HG02759 (cell line): ENCODE measurements around the gene PLOD2.

Experiments used
- ATAC-seq: cut with Tn5 transposase; IDR thresholded peaks from one replicate; pipeline ENCODE4 v1.9.1; 2021; ENCODE audit warnings: mild to moderate bottlenecking, moderate library complexity; ENCODE audit not compliant: unreplicated experiment

Gene PLOD2

GRCh38 chr3:146102885-146103284, 58.1 kb downstream of the PLOD2 start:
- ATAC-seq, result no peak

DNA sequence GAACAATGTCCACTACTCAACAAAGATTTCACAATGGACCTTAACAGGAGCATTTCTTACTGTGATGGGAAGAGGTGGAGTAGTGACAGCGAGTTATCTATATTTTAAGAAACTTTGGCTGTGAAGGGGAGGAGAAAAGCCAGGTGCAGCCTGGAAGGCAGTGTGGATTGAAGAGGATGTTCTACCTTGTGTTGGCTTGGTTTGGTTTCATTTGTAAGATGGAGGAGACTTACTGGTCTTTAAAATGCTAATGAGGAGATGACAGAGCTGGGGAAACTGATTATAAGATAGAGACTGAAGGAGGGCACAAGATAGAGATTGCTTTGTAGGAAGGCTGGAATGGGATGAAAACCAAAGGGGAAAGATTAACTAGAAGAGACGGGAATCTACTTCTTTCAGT, 59.4 kb downstream of the PLOD2 start:
- ATAC-seq, result no peak

GRCh38 chr3:146100825-146101444, 60.0 kb downstream of the PLOD2 start:
- ATAC-seq, result no peak

DNA sequence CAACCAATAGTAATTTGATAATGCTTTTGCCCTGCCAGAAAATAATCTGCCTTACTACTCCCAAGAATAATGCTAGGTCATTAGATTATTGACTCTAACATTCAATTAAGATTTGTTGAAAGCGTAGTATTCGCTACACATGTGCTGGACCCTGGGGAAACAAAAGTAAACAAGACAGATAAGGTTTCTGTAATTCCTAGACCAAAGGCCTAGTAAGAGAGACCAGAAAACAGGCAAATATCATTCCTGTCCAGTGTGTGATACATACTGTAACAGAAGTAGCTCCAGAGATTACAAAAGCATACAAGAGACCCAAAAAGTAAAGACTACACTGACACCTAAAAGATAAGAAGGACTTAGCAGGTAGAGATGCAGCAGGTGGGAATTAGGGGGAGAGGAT, 60.8 kb downstream of the PLOD2 start:
- no peak for ATAC-seq

DNA sequence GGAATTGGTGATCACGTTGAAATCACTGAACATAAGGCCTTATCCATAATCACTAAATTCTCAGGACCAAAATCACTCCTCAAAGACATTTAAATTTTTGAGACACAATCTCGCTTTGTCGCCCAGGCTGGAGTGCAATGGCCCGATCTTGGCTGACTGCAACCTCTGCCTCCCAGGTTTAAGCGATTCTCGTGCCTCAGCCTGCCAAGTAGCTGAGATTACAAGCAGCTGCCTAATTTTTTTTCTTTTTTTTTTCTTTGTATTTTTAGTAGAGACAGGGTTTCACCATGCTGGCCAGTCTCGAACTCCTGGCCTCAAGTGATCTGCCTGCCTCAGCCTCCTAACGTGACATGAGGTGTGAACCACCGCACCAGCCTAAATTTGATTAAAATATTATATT, 61.7 kb downstream of the PLOD2 start:
- ATAC-seq, result no peak

DNA sequence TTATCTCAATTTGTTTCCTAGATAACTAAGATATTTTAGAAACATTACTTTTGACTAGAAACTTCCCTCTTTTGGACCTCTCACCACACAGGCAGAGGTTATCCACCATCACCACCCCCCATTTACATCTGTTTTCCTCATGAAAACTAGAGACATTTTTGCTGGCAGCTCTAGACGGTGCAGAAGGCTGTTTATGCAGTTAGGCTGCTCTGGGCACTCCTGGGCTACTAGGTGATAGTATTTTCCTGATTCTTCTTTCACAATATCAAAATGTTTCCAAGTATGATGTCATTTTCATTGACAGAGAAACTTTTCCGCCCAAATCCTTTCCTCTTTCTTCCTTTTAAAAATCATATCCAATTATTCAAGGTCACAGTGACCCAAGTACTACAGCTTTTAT, 67.1 kb downstream of the PLOD2 start:
- no peak for ATAC-seq

GRCh38 chr3:146092230-146092629, 68.8 kb downstream of the PLOD2 start:
- ATAC-seq, result no peak

GRCh38 chr3:146091397-146091796, 69.6 kb downstream of the PLOD2 start:
- peak; percentile 59 for ATAC-seq

GRCh38 chr3:146090521-146090920, 70.5 kb downstream of the PLOD2 start:
- no peak for ATAC-seq

GRCh38 chr3:146088840-146089239, 72.1 kb downstream of the PLOD2 start:
- ATAC-seq, result no peak

GRCh38 chr3:146087116-146087515, 73.9 kb downstream of the PLOD2 start:
- ATAC-seq, result no peak

DNA sequence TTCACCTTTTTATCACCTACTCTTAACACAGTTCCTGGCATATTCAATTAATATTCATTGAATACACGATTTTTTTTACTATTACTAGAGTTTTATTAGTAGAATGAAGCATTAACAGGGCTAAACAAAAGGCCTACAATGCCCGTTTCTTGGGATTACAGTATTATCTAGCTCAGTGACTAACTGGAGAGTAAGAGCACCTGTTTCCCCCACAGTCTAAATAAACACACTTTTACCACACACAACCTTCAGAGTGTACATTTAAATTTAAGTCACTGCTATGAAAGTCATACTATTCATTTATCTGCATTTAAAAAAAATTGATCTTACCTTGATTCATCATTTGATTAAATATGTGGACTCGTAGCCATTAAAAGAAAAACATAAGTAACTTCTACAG, 74.8 kb downstream of the PLOD2 start:
- ATAC-seq, result no peak

GRCh38 chr3:146085678-146086077, 75.3 kb downstream of the PLOD2 start:
- ATAC-seq, result no peak

DNA sequence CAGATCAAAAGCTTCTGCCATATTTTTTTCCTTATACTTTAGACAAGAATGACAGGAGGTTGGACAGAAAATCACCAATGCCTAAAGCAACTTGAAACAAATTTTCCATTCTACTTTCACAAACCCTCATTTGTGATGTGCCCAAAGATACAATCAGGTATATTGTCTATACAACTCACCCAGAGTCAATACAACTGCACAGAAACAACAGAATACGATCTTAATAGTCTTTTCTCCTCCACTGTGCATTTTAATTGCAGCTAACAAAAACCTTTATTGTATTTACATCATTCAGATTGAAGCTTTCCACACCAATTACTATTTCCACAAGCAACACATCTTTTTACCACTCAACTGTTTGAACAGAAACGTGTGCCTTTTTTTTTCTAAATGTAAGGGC, 80.4 kb downstream of the PLOD2 start:
- no peak for ATAC-seq

DNA sequence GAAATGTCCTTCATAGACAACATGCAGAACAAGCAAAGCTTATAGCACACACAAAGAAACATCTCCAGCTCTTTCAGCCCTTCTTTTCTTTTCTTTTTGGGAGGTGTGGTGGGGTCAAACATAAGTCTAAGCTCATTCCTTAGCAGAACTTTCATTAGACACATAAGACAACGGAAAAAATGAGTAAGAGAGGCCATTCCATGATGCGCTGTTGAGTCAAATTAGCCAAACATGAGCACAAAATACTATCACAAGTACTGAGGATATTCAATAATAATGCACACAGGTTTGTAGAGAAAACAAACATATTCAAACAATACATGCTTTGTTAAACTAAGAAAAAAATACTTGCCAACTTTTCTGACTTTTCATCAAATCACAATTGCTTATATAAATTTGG, 83.0 kb downstream of the PLOD2 start:
- no peak for ATAC-seq

- ATAC-seq, result no peak
Observed at GRCh38 chr3:146077181-146077580, 83.8 kb downstream of the PLOD2 start.

DNA sequence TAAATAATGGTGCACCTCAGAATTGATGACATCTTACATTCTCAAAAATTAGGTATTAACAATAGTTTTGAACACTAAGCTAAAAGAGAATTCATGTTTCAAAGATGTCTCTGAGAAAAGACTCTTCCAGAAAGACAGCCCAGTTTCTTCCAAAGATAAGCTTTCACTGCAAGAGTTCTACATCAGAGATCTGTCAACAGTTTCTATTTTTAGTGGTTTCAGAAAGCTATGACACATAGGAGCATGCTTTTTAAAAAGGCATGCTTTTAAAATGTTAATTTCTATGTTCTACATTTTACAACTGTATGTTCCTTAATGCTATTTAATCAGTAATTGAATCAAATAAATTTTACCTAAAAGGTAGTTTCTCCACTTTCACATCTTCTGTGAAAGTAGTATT, 88.2 kb downstream of the PLOD2 start:
- no peak for ATAC-seq

DNA sequence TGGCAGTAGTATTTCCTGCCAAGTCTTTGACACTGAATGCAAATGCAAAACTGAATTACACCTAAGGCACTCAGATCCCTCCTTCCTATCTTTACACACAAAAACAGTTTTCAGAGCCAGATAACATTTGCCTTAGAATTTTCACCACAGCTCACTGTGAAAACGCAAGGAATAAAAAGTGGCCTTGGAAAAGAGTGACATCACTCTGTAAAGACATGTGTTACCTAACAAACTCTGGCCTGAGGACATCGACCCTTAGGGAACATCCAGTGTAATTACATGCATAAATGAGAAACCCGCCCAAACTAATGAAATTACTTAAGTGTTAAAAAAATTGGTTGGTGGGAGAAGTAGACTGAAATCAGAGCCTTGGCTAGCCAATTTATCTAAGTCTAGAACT, 88.9 kb downstream of the PLOD2 start:
- ATAC-seq, result no peak

GRCh38 chr3:146071632-146072031, 89.4 kb downstream of the PLOD2 start:
- no peak for ATAC-seq

GRCh38 chr3:146067048-146067447, 93.9 kb downstream of the PLOD2 start:
- no peak for ATAC-seq

- ATAC-seq, result no peak
Observed at GRCh38 chr3:146065573-146066006, 95.4 kb downstream of the PLOD2 start.

DNA sequence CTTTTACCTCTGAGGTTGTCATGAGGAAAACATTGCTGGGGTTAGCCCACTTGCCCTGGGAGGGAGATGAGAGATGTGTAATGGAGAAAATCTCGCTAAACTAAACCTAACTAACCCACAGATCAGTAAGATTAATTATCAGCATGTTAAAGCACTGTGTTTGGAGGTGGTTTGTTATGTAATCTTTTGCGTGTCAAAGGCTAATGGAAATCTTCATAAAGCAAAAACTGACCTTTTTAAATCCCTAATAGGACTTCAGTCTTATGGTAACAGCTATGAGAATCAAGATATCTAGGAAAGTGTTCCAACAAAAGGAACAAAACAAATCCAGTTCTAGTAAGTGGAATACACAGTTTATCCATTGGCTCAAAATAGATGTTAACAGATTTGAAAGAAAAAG, 102.7 kb downstream of the PLOD2 start:
- ATAC-seq, result no peak

DNA sequence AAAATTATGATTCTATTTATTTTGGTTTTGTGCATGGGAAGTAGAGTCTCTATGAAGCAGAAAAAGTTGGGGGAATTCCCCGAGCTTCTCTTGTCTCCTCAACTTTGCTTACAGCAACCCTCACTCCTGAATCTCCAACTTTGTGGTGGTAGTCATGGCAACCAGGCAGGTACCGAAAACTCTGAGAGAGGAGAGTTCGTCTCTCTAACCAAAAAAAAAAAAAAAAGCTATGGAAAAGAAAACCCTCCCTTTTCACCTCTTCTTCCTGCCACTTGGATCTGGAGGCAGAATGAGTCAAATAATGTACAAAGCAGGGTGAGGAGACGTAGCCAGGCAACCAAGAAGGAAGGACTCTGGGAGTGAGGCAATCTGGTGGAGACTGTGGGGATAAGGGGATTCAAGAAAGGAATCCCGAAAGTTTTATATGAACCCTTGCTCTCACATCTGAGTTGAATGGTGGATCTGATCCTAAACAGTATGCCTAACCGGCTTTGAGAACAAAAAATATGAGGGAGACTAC, 108.1 kb downstream of the PLOD2 start:
- no peak for ATAC-seq
